ENCODE data around the gene PPDPF.
"Not testable (repeated sequence)": the region's sequence is repeated elsewhere in the genome, so short reads cannot be mapped to it uniquely, and the experiment has no call there.

PPDPF gene

DNA sequence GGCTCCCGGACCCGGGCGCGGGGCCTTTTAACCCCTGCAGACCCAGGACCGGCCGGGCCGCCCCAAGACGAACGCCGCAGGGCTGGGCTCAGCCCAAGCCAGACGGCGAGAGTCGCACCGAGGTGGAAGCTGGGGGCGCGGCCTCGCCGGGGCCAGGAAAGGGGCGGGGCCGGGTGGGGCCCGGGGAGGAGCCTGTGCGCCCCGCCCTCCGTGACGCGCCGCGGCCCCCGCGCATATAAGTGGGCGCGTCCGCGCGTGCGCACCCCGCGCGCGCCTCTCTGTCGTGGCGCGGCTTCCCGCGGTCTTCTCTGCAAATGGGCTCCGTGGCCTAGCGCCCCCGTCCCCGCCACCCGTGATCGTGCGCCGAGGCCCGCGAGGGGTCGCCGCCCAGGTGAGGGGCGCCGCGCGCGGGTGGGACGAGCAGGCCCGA is at the start of gene PPDPF:
Gene PPDPF (plus strand): TSS at position 262 of the 430 bp plus-strand sequence. CDS start 544 bp downstream, outside the sequence.
- DNase-seq (ENCODE audit: low spot score), result peak; percentile 97

DNA sequence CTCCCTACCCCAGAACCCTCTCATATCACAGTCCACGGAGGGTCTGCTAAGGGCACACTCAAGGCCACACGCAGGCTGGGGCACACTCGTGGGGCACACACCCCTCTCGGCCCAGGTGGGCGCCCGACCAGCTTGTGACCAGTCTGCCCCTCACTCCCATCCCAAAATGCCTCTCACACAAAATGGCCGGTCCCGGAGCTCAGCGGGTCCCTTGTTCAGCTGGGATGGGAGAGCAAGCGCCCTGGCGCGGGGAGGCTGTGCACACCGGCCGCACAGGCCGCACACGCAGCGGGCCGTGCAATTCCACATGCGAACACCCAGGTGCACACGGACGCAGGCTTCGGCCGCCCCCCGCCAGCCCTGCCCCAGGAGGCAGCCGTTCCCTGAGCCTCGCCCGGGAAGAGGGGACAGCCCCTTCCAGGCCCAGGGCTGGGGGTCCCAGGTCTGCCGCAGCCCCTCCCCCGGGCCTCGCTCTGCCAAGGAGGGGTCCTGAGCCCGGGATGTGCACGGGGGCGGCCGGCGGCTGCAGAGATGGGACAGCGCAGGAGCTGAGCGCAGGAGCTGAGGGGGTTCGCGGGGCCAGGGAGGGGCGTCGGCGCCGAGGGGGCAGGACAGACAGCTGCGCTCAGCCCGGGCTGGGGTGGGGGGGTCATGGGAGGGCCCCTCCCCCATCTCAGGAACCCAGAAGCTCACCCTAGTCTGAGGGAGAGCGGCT is 49.4 kb upstream of the PPDPF start:
- DNase-seq (ENCODE audit: low spot score), result no peak

DNA sequence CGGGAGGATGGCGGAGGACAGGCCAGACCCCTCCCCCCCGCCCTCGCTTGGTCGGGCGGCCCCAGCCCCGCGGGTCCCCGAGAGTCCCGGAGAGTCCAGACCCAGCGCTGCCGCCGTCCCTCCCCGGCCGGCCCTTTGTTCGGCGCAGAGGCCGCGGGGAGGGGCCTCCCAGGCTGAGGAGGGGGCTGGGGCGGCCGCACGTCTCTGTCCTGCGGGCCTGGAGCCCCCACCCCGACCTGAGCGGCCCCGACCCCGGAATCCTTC is 48.9 kb upstream of the PPDPF start:
- DNase-seq (ENCODE audit: low spot score), result no peak

- DNase-seq (ENCODE audit: low spot score), result no peak
Measured at GRCh38 chr20:63471981-63472831, 48.4 kb upstream of the PPDPF start, which contains the start of gene KCNQ2. TSS of gene KCNQ2 (minus strand) at chr20:63472655. CDS start at chr20:63472463, 192 bp downstream.

GRCh38 chr20:63472862-63473390 is 47.6 kb upstream of the PPDPF start:
- no peak for DNase-seq (ENCODE audit: low spot score)

GRCh38 chr20:63473555-63474449 is 46.8 kb upstream of the PPDPF start:
- DNase-seq (ENCODE audit: low spot score), result no peak

GRCh38 chr20:63475209-63475608 is 45.4 kb upstream of the PPDPF start:
- DNase-seq (ENCODE audit: low spot score), result no peak

DNA sequence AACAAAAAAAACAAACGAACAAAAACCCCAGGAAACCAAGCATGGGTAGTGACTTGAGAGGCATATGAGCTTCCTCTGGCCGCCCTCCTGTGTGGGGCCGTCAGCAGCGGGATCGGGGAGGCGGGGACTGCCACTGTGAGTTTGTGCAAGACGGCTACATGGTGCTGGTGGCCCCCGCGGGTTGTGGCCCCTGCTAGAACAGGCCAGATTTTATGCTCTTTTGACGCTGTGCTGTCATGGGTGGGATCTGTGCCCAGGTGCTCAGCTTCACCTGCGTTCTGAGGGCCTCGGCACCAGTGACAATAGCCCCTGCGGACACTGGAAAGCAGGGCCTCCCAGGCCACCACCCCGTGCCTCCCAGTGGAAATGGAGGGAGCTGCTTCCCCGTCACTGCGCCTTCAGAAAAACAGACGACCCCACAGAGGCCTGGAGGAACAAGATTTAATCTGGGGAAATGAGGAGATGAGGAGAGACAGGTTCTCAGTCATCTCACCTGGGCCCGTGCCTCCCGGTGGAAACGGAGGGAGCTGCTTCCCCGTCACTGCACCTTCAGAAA is 43.4 kb upstream of the PPDPF start:
- no peak for DNase-seq (ENCODE audit: low spot score)

DNA sequence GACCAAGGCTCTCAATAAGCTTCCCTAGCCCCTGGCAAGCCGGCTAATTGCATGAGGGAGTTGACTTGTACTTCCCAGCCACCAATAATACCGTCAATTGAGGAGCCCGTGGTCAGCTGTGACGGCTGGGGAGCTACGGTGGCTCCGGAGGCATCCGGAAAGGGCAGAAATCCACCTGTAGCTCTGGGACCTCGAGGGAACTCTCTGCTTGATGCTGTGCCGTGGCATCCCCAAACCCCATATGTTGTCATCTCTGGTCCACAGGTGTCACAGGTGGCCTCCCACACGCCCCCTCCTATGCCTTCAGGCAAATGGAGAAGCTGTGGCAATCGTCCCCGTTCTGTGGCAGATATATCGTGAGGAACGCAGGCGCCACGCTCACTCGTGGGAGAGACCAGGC is 42.6 kb upstream of the PPDPF start:
- DNase-seq (ENCODE audit: low spot score), result no peak

DNA sequence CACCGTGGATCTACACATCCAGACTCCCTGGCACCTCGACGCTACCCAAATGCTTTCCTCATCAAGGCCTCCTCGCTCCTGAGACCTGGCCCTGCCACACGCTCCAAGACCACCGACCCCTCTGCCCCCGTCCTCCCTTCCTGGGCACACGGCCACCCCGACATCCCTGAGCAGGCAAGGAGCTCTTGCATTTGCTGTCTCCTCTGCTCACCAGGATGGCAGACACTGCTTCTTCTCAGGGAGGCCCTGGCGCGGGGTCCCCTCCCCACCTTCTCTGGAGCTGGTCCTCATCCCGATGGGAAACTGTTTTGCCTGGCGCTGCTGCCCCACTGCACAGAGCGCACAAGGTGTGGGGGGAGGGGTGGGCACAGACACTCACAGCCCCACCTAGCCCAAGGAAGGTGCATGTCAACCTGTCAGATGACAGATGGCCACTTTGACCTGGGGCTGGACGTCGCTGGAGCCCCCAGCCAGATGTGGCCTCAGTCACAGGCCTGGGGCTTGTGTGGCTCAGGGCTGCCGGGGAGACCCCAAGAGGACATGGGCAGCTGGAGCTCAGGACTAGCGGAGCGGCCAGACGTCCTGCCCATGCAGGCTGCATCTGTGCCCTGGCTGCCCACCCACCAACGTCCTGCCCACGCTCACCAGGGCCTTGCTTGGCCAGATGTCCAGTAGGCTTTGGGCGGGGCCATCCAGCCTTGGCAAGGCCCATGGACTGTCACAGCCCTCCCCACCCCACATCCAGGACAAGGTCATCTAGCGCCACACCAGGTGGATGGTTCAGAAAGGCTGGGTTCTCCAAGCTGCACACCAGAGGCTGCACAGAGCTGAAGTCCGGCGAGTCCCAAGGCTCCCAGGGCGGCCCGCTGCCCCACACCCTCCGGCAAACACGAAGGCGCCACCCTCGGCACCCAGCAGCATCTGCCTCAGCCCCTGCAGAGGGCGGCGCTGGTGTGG is 41.9 kb upstream of the PPDPF start:
- DNase-seq (ENCODE audit: low spot score), result no peak

GRCh38 chr20:63479695-63480419 is 40.7 kb upstream of the PPDPF start:
- DNase-seq (ENCODE audit: low spot score), result not testable (repeated sequence)

GRCh38 chr20:63481503-63481902 is 39.1 kb upstream of the PPDPF start:
- no peak for DNase-seq (ENCODE audit: low spot score)

DNA sequence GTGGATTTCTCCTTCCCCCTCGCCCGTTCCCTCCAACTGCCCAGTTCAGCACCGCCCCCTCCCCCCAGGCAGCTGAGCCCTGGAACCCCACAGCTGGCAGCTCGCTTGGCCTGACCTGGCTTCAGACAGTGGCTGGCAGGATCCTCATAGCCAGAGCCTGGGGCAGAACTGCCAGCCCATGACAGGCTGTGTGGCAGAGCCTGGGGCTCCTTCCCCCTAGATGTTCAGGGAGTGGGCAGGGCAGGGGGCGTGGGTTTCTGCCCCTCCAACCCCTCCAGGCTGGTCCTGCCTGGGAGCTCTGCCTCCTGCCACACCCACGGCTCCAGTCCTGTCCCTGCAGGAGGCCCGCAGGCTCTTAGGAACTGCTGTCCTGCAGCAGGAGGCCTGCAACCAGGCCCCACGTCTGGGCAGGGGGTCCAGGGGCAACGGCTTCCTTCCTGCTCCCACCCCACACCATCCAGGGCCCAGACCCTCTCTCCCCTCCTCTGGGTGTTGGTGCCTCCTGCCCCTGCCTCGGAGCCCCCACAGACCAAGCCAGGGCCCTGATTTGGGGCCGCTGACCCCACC is 38.5 kb upstream of the PPDPF start:
- no peak for DNase-seq (ENCODE audit: low spot score)

DNA sequence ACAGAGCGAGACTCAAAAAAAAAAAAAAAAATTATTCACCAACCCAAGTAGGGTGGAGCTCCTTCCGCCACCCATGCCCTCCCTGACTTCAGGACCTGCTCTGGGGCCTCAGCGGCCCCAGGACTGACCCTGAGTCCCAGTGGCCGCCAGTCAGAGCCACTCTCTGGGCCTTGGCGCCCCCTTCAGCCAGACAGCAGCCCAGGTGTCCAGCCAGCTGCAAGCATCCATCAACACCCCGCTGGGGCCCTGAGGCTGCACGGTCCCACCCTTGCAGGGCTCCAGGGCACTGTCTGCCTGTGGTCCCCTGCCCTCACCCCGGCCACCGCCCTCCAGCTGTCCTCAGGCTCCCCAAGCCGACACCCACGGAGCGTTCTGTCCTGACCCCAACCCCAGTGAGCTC is 36.7 kb upstream of the PPDPF start:
- DNase-seq (ENCODE audit: low spot score), result peak; percentile 78

GRCh38 chr20:63484236-63484635 is 36.3 kb upstream of the PPDPF start:
- DNase-seq (ENCODE audit: low spot score), result no peak

GRCh38 chr20:63484651-63485403 is 35.7 kb upstream of the PPDPF start:
- DNase-seq (ENCODE audit: low spot score), result no peak

DNA sequence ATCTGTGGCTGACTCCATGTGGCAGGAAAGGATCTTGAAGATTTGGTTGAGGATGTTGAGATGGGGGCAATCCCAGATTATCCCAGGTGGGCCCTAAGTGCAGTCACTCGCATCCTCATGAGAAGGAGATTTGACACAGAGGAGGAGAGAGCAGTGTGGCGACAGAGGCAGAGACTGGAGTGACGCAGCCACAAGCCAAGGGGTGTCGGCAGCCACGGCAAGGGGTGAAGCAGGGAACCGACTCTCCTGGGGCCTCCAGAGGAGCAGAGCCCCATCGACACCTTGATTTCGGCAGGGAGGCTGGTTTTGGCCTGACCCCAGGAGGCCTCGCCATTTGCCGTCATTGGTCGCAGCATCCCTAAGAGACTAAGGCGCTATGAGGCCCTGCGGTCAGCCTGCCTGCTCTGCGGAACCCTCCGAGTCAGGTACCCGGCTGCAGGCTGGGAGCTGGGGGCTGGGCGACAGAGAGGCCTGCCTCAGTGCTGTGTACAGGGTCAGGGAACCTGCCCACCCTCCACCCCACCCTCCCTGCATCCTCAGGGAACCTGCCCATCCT is 34.2 kb upstream of the PPDPF start:
- DNase-seq (ENCODE audit: low spot score), result no peak

- DNase-seq (ENCODE audit: low spot score), result no peak
Measured at GRCh38 chr20:63487116-63487764, 33.3 kb upstream of the PPDPF start.

Measured in HuH-7 (cell line).